Right lobe of liver (tissue), 6 donors: ENCODE results near the gene LRRC10. TPM values are rescaled to one million over a fixed set of nuclear protein-coding genes. Genes with fewer than 3 reads are reported as not detected.
A peak's percentile ranks its signal among the peaks of the same experiment; 100 is the strongest.
"Not testable (repeated sequence)": the region's sequence is repeated elsewhere in the genome, so short reads cannot be mapped to it uniquely, and the experiment has no call there.

Source experiments
- ATAC-seq, 4 donors: fragments of 200-7000 bp; cut with Tn5 transposase; one replicate each; pipeline ENCODE4 v1.9.1; 2020; ENCODE audit warnings: mild to moderate bottlenecking in 4 of 4, moderate library complexity in 4 of 4
- DNase-seq, 3 donors: peaks; one replicate each; pipeline ENCODE4 v3.0.0-alpha.2; 2020
- H3K27ac ChIP-seq, 3 donors: fragments of 200-600 bp; one replicate each; pipeline ENCODE4 v1.8.0; 2022
- H3K27me3 ChIP-seq, 2 donors: fragments of 200-600 bp; one replicate each; pipeline ENCODE4 v1.8.0; 2022
- H3K36me3 ChIP-seq, 4 donors: fragments of 200-600 bp; sonication (generic) in 1 of 4; one replicate each; pipeline versions ENCODE4 v1.5.1 to v1.8.0; 2017 to 2022; ENCODE audit warnings: control low read depth in 1 of 4
- H3K4me1 ChIP-seq, 4 donors: fragments of 200-600 bp; sonication (generic) in 1 of 4; one replicate each; pipeline versions ENCODE4 v1.5.1 to v1.8.0; 2017 to 2022; ENCODE audit warnings: control low read depth in 1 of 4
- H3K4me3 ChIP-seq, 3 donors: fragments of 200-600 bp; one replicate each; pipeline ENCODE4 v1.8.0; 2022
- H3K9me3 ChIP-seq, 4 donors: fragments of 200-600 bp; sonication (generic) in 1 of 4; one replicate each; pipeline versions ENCODE4 v1.5.1 to v1.8.0; 2017 to 2022; ENCODE audit warnings: control low read depth in 1 of 4
- CTCF ChIP-seq, 4 donors: fragments of 200-600 bp in 3 of 4; fragments of 450-650 bp in 1 of 4; IDR thresholded peaks; one replicate each; pipeline versions ENCODE4 v1.5.1 to v1.8.0; 2016 to 2022; ENCODE audit warnings: antibody characterized with exemption in 4 of 4, mild to moderate bottlenecking in 2 of 4
- POLR2A ChIP-seq: fragments of 450-650 bp; IDR thresholded peaks from one replicate; pipeline ENCODE4 v1.6.1; 2017; ENCODE audit warnings: antibody characterized with exemption, mild to moderate bottlenecking
- WGBS: methylation state at CpG from one replicate; pipeline ENCODE4 v1.1.6; 2018; ENCODE audit warnings: low coverage, low lambda C conversion rate; ENCODE audit not compliant: insufficient coverage; ENCODE audit errors: missing lambda C conversion rate; 5-methylcytosine and 5-hydroxymethylcytosine counted together
- intact Hi-C, 2 donors: fragments of 100-400 bp; cut with DNase I; formaldehyde crosslinking; loops; one replicate each; pipeline versions ENCODE4 v1.11.2 to v1.14.1; 2022
- total RNA-seq, 6 experiments: library from RNA; depleted of rRNA in 2 of 6; stranded (reverse); fragments of >200 nt in 2 of 6; fragmentation: NEBNext Ultra II Directional in 3 of 6; extraction: Animal tissue kit (Norgen Biotek cat#: 25700) in 3 of 6; gene quantifications; one replicate each; pipeline versions ENCODE4 v1.1.0 to v1.2.4, GENCODE V29; 2016 to 2023
- donor health status: DM: no; HTN: yes; CAD: no.
- donor health status: DM: no; HTN: no; CAD: no.
- donor health status: DM: no; HTN: no; CAD: no.
- donor health status: DM: no; HTN: yes; CAD: no.
- donor health status: DM: no; HTN: yes; CAD: no.

The LRRC10 gene
- total RNA-seq, 6 experiments from 2014 or later, result not detected

- no peak for TF ChIP-seq POLR2A
- TF ChIP-seq CTCF (IDR thresholded peaks at IDR 0.05), result no peak
- Histone ChIP-seq H3K27ac (no peak overlapping the region), H3K9me3 (no peaks in the 10 kb centered on the region), H3K27me3 (no peaks in the 10 kb centered on the region), H3K36me3 (no peaks in the 10 kb centered on the region), H3K4me3 (no peak overlapping the region), H3K4me1 (no peaks in the 10 kb centered on the region)
- no peak for DNase-seq
- 54% methylated on average over 6 of the region's 6 CpGs for WGBS
- intact Hi-C loops, result no loop called here
- ATAC-seq, result peak in 3 of 4 donors; percentile 46 to 52 (median 49)
Measured at GRCh38 chr12:69619050-69619449, 8.3 kb upstream of the LRRC10 start.

DNA sequence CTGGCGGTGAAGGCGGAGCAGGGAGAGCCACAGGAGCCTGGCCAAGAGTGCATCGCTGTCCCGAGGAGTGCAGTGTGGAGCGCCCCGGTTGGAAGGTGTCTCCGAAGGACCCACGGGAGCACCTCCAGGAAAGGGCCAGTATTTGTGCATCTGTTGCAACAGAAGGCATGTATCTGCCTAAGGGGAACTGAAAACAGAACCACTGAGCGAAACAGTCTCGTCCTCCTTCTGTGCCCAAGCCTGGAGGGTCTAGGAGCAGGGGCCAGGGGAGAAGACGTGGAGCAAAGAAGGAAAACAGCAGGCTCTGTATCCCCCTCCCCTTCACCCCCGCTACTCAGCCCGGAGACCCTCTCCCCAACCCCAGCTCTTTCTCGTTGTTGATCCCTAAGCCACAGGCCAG, 5.3 kb upstream of the LRRC10 start:
- TF ChIP-seq POLR2A, result no peak
- no peak for TF ChIP-seq CTCF (IDR thresholded peaks at IDR 0.05)
- 58% methylated on average over 8 of the region's 14 CpGs for WGBS
- intact Hi-C loops, result no loop called here
- H3K36me3 ChIP-seq, result no peaks in the 10 kb centered on the region
- no peaks in the 10 kb centered on the region for H3K9me3 ChIP-seq
- DNase-seq (no peak), ATAC-seq (no peak)
- no peaks in the 10 kb centered on the region for H3K27me3 ChIP-seq
- H3K27ac ChIP-seq, result no peak overlapping the region
- H3K4me1 ChIP-seq, result no peaks in the 10 kb centered on the region
- H3K4me3 ChIP-seq, result no peak overlapping the region

GRCh38 chr12:69613351-69613750, 2.6 kb upstream of the LRRC10 start:
- DNase-seq (no peak), ATAC-seq (no peak)
- Histone ChIP-seq H3K36me3 (no peaks in the 10 kb centered on the region), H3K9me3 (no peaks in the 10 kb centered on the region), H3K4me1 (no peaks in the 10 kb centered on the region), H3K4me3 (no peak overlapping the region), H3K27me3 (no peaks in the 10 kb centered on the region), H3K27ac (no peak overlapping the region)
- TF ChIP-seq POLR2A (no peak), CTCF (IDR thresholded peaks at IDR 0.05) (no peak)
- intact Hi-C loops, result no loop called here

GRCh38 chr12:69610126-69610525, 581 bp downstream of the LRRC10 start:
- H3K36me3 ChIP-seq, result no peaks in the 10 kb centered on the region
- H3K27me3 ChIP-seq, result no peaks in the 10 kb centered on the region
- H3K4me3 ChIP-seq, result no peak overlapping the region
- no peaks in the 10 kb centered on the region for H3K9me3 ChIP-seq
- no peaks in the 10 kb centered on the region for H3K4me1 ChIP-seq
- 94% methylated on average over 7 of the region's 15 CpGs for WGBS
- no peak for ATAC-seq
- intact Hi-C loops, result no loop called here
- no peak for DNase-seq
- no peak overlapping the region for H3K27ac ChIP-seq
- no peak for TF ChIP-seq POLR2A
- no peak for TF ChIP-seq CTCF (IDR thresholded peaks at IDR 0.05)

DNA sequence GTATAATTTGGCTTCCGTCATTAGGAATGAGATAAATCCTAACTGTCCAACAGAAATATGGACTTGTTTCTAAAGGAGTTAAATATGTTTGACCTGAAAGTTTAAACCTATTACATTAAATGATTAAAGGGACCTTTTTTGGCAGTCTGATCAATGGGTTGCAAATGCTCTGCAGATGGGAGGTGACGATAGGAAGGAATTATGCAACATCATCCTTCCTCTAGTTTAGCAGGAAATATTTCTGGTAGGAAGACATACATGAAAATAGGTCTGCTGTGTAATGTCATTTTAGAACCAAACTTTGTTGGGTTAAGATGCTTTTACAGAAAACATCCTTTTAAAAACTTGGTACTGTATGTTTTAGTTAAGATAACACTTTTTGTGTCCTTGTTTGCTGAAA, 2.6 kb downstream of the LRRC10 start:
- no peak for TF ChIP-seq CTCF (IDR thresholded peaks at IDR 0.05)
- TF ChIP-seq POLR2A, result no peak
- Histone ChIP-seq H3K4me1 (no peaks in the 10 kb centered on the region), H3K9me3 (no peaks in the 10 kb centered on the region), H3K4me3 (no peak overlapping the region), H3K27me3 (no peaks in the 10 kb centered on the region), H3K36me3 (peaks cover 0 to 5% (median 0%) of the 10 kb centered on the region in 4 donors), H3K27ac (no peak overlapping the region)
- ATAC-seq (peak in 1 of 4 donors; percentile 14), DNase-seq (no peak)
- intact Hi-C loops, result no loop called here
- 51% methylated on average over 2 of the region's 2 CpGs for WGBS

DNA sequence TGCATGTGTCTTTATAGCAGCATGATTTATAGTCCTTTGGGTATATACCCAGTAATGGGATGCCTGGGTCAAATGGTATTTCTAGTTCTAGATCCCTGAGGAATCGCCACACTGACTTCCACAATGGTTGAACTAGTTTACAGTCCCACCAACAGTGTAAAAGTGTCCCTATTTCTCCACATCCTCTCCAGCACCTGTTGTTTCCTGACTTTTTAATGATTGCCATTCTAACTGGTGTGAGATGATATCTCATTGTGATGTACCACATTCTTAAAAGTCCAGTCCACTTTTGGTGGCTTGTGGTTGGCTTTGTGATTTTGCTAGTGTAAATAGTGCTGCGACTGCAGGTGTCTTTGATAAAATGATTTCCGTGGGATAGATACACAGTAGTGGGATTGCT, 6.4 kb downstream of the LRRC10 start:
- H3K4me1 ChIP-seq, H3K9me3 ChIP-seq, H3K27ac ChIP-seq, H3K27me3 ChIP-seq, ATAC-seq, intact Hi-C loops, H3K4me3 ChIP-seq, DNase-seq: not testable (repeated sequence)
- H3K36me3 ChIP-seq, result peaks cover 0 to 43% (median 19%) of the 10 kb centered on the region in 4 donors
- 92% methylated on average over 2 of the region's 3 CpGs for WGBS

GRCh38 chr12:69603556-69603955, 7.2 kb downstream of the LRRC10 start:
- ATAC-seq, intact Hi-C loops, H3K4me3 ChIP-seq, H3K9me3 ChIP-seq, H3K27me3 ChIP-seq, DNase-seq, H3K27ac ChIP-seq, H3K4me1 ChIP-seq: not testable (repeated sequence)
- 93% methylated on average over 3 of the region's 6 CpGs for WGBS
- H3K36me3 ChIP-seq, result peaks cover 0 to 50% (median 21%) of the 10 kb centered on the region in 4 donors
